GM12878 (cell line): ENCODE results near the gene RPL3. TPM values are rescaled to one million over a fixed set of nuclear protein-coding genes. Genes with fewer than 3 reads are reported as not detected.

Experiments
- ATAC-seq: fragments of 200-7000 bp; cut with Tn5 transposase; 3 replicates; pipeline ENCODE4 v1.9.1; 2020; ENCODE audit warnings: mild to moderate bottlenecking, moderate library complexity
- BruUV-seq: library from RNA; stranded (reverse); fragments of 400-500 nt; replicated peaks from 2 replicates; lab custom pipeline; 2021; lab: Mats Ljungman, UMichigan
- CTCF ChIA-PET: fragments of 300-600 bp; sonication (Branson Sonifier 250); formaldehyde crosslinking; extraction: SDS; loops from one replicate; lab custom pipeline; 2021; ENCODE audit warnings: inconsistent platforms; lab: Yijun Ruan, JAX
- POLR2A ChIA-PET: fragments of 350-600 bp; formaldehyde crosslinking; extraction: SDS; loops from one replicate; lab custom pipeline; 2021; ENCODE audit warnings: inconsistent platforms; lab: Charles Lee
- RAD21 ChIA-PET: fragments of 300-600 bp; sonication (Branson Sonifier 250); formaldehyde crosslinking; loops from one replicate; lab custom pipeline; 2023; ENCODE audit warnings: antibody characterized with exemption; ENCODE audit not compliant: unreplicated experiment; lab: Charles Lee
- SMC1A ChIA-PET: fragments of 300-600 bp; sonication (Branson Sonifier 250); formaldehyde crosslinking; loops from one replicate; lab custom pipeline; 2023; ENCODE audit not compliant: unreplicated experiment, uncharacterized antibody; lab: Charles Lee
- DNase-seq: peaks from one replicate; pipeline ENCODE4 v3.0.0-alpha.2; 2011; ENCODE audit warnings: low read depth, low spot score
- FAIRE-seq: peaks from 3 replicates; lab custom pipeline; 2011; peaks lifted over from hg19 to GRCh38; lab: Jason Lieb, UNC
- H2AFZ ChIP-seq: 2 replicates; pipeline ENCODE4 v1.6.0; 2011; ENCODE audit warnings: low read depth, low read length, control low read depth; ENCODE audit not compliant: control insufficient read depth
- H3K27ac ChIP-seq: 2 replicates; pipeline ENCODE4 v1.5.1; 2011; ENCODE audit warnings: control low read depth; ENCODE audit not compliant: control insufficient read depth, insufficient read depth
- H3K27me3 ChIP-seq, 2 experiments: replicated peaks in 1 of 2; 2 replicates each; pipeline versions ENCODE4 v1.6.0 to v1.6.1; 2011; ENCODE audit warnings: low read length in 1 of 2; ENCODE audit not compliant: control insufficient read depth in 2 of 2, insufficient read depth in 2 of 2
- H3K36me3 ChIP-seq, 2 experiments: 2 replicates each; pipeline ENCODE4 v1.5.1; 2011; ENCODE audit warnings: low read length in 1 of 2; ENCODE audit not compliant: control insufficient read depth in 2 of 2, insufficient read depth in 2 of 2
- H3K4me1 ChIP-seq: 2 replicates; pipeline ENCODE4 v1.6.1; 2011; ENCODE audit warnings: mild to moderate bottlenecking, low read length, moderate library complexity, mixed read lengths; ENCODE audit not compliant: control insufficient read depth, insufficient read depth
- H3K4me2 ChIP-seq: 2 replicates; pipeline ENCODE4 v1.6.0; 2011; ENCODE audit warnings: control low read depth; ENCODE audit not compliant: control insufficient read depth, insufficient read depth
- H3K4me3 ChIP-seq: fragments of 200-600 bp; sonication (generic); 2 replicates; pipeline ENCODE4 v1.5.1; 2016
- H3K79me2 ChIP-seq: 2 replicates; pipeline ENCODE4 v1.6.0; 2011; ENCODE audit warnings: low read length; ENCODE audit not compliant: control insufficient read depth, insufficient read depth
- H3K9ac ChIP-seq: 2 replicates; pipeline ENCODE4 v1.8.0; 2011; ENCODE audit warnings: low read length, control low read depth, mixed read lengths; ENCODE audit not compliant: control insufficient read depth, insufficient read depth
- H3K9me3 ChIP-seq: replicated peaks from 3 replicates; pipeline ENCODE4 v1.5.1; 2011; ENCODE audit warnings: mild to moderate bottlenecking, low read length; ENCODE audit not compliant: control insufficient read depth, insufficient read depth
- H4K20me1 ChIP-seq: 2 replicates; pipeline ENCODE4 v1.6.0; 2011; ENCODE audit not compliant: control insufficient read depth, insufficient read depth
- ASH2L ChIP-seq: fragments of 300-600, 200-600 bp; sonication (generic); IDR thresholded peaks from 2 replicates; pipeline ENCODE4 v1.6.1; 2017; ENCODE audit warnings: low read depth, mild to moderate bottlenecking, borderline replicate concordance
- ZNF622 ChIP-seq: fragments of 450-650 bp; IDR thresholded peaks from 2 replicates; pipeline ENCODE4 v1.6.1; 2017; ENCODE audit warnings: mild to moderate bottlenecking, inconsistent platforms
- WGBS: methylation state at CpG from one replicate; pipeline ENCODE4 v1.1.6; 2016; ENCODE audit warnings: low lambda C conversion rate; ENCODE audit not compliant: insufficient replicate concordance, insufficient coverage; ENCODE audit errors: missing lambda C conversion rate; 5-methylcytosine and 5-hydroxymethylcytosine counted together
- in situ Hi-C: fragments of 300-500 bp; cut with MboI; formaldehyde crosslinking; loops from 9 replicates; pipeline ENCODE4 v1.14.3; 2018; ENCODE audit warnings: mixed read lengths
- intact Hi-C: fragments of 100-400 bp; cut with micrococcal nuclease; formaldehyde crosslinking; loops from one replicate; pipeline ENCODE4 v1.14.2; 2022; ENCODE audit not compliant: unreplicated experiment
- polyA plus RNA-seq, 11 experiments: library from polyadenylated mRNA; depleted of rRNA in 4 of 11; unstranded in 6 of 11; stranded (reverse) in 5 of 11; fragments of >200 nt; fragmentation: Nextera tagmentation in 4 of 11; fragmentation: Illumina TruSeq in 1 of 11; extraction: Ambion mirVana in 4 of 11; extraction: Trizol in 1 of 11; gene quantifications; 1 replicate in 1 of 11; 2 replicates in 10 of 11; pipeline versions ENCODE4 v1.2.1 to v1.2.3, GENCODE V29; 2011 to 2016; ENCODE audit warnings: inconsistent platforms in 2 of 11, missing spikeins in 2 of 11, low read depth in 1 of 11
- total RNA-seq, 4 experiments: library from RNA; depleted of rRNA in 3 of 4; stranded (reverse); fragments of >200 nt in 3 of 4; fragmentation: Illumina TruSeq in 1 of 4; extraction: Trizol in 1 of 4; gene quantifications; 2 replicates each; pipeline versions ENCODE4 v1.2.1 to v1.2.3, GENCODE V29; 2013 to 2021
- TF ChIP-seq, protein P1 (sequence below): IDR thresholded peaks from 2 replicates; pipeline ENCODE4 v1.6.1; 2011; ENCODE audit warnings: low read depth, low read length, improper control_type of control experiment, borderline replicate concordance
- TF ChIP-seq, protein P2 (sequence below): fragments of 450-650 bp; formaldehyde crosslinking; IDR thresholded peaks from 2 replicates; pipeline ENCODE4 v1.4.0; 2020; ENCODE audit warnings: mild to moderate bottlenecking, moderate library complexity
- TF ChIP-seq, protein P3 (sequence below): fragments of 450-650 bp; IDR thresholded peaks from 2 replicates; pipeline ENCODE4 v1.6.1; 2017; ENCODE audit warnings: mild to moderate bottlenecking, moderate library complexity
- TF ChIP-seq, protein P4 (sequence below): fragments of 450-650 bp; IDR thresholded peaks from 2 replicates; pipeline ENCODE4 v1.6.1; 2018; ENCODE audit warnings: mild to moderate bottlenecking, low read depth, moderate library complexity; ENCODE audit not compliant: partially characterized antibody

The RPL3 gene
- total and polyA plus RNA-seq, 10 of the 15 experiments (the other 5 are each of a cell fraction or from before 2014, with no cell fraction given): 1,534 to 6,791 (median 3,992) TPM

DNA sequence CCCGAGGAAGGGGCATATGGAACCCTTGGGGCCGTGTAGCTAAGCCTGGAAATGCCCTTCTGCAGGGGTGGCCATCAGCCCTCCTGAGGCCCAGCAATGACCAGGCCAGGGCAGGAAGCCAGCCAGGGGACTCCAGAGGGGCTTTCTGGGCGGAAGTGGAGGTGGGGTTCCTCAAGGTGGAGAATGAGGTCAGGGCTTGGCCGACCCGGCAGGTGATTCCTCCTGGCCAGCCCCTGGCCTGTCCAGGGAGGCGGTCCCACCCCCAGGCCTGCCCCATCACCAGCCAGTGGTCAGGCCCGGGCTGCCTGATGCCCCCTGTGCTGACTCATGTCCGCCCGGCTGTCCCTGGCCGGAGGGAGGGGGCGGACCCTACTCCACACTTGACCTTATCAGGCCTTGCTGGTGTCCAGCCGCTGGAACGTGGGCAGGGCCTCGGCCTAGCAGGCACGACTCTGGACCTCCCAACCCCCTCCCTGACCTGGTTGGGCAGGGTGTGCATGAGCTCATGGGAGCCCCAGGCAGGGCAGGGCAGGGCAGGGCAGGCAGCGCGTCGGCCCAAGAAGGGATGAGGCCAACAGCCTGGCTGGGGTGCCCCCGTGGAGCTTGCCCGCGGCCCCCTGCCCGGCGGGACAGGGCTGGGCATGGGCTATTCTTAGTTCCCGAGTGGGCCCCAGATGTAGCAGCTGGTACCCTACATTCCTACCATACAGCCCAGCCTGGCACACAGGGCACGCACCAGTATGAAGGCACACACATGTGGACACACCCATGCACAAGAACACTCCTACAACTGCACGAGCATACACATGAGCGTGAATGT, 35.9 kb downstream of the RPL3 start (continued):
- TF ChIP-seq, protein P1, sequence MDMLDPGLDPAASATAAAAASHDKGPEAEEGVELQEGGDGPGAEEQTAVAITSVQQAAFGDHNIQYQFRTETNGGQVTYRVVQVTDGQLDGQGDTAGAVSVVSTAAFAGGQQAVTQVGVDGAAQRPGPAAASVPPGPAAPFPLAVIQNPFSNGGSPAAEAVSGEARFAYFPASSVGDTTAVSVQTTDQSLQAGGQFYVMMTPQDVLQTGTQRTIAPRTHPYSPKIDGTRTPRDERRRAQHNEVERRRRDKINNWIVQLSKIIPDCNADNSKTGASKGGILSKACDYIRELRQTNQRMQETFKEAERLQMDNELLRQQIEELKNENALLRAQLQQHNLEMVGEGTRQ: no peak
- TF ChIP-seq, all 136 proteins: peak for 0

DNA sequence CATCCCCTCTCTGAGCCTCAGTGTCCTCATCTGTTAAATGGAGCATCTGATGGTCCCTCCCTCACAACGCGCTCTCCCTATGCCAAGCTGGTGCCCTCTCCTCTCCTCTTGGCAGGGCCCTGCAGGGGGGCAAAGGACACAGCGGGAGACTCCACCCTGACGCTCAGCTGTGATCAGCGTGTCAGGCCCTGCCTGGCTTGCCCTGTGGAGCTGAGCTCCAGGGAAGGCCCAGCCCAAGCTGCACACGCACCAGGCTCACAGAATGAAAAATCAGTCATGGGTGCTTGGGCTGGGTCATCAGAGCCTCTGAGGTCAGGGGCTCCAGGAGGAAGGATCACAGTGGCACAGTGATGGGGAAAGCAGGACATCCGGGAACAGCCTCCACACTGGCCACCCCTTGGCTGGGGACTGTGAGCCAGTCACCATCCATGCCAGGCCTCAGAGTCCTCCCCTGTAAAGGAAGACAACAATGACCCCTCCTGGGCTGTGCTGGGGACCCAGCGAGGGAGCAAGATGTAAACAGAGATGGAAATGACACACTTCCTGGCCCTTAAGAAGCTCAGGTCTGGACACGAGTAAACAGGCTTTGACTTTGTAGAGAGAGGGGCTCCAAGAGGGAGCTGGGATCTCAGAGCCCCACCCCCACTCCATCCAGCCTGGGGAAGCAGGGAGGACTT, 36.6 kb downstream of the RPL3 start:
- H3K79me2 ChIP-seq: no peaks in the 10 kb centered on the region
- H3K27ac ChIP-seq: no peak overlapping the region
- no peaks in the 10 kb centered on the region for H4K20me1 ChIP-seq
- FAIRE-seq (no peak), ATAC-seq (peak; percentile 40), DNase-seq (no peak)
- ChIA-PET SMC1A (no interaction called here), CTCF (interaction anchor here (1.1 to 1.4 kb wide), 2 partner anchors 21 to 36 kb away, joined by 3 read pairs; partner anchors contain the start of gene RPL3), RAD21 (interaction anchor here (1.5 kb wide), 1 partner anchor 113 kb away, joined by 5 read pairs; no protein-coding TSS in a partner anchor), POLR2A (no interaction called here)
- H3K9ac ChIP-seq: no peak overlapping the region
- H3K4me3 ChIP-seq: no peak overlapping the region
- H3K4me2 ChIP-seq: no peak overlapping the region
- BruUV-seq: no TSS peak
- H3K4me1 ChIP-seq: peaks cover 15% of the 10 kb centered on the region
- H3K27me3 ChIP-seq: no peaks in the 10 kb centered on the region; a peak in 1 of 4 replicates
- H2AFZ ChIP-seq: no peak overlapping the region
- WGBS: 63% methylated on average over 9 of the region's 9 CpGs
- intact Hi-C loops: no loop called here
- in situ Hi-C loops: no loop called here
- H3K36me3 ChIP-seq: no peaks in the 10 kb centered on the region
- H3K9me3 ChIP-seq: no peaks in the 10 kb centered on the region; the same call in 2 of the 3 replicates
- TF ChIP-seq, protein P2, sequence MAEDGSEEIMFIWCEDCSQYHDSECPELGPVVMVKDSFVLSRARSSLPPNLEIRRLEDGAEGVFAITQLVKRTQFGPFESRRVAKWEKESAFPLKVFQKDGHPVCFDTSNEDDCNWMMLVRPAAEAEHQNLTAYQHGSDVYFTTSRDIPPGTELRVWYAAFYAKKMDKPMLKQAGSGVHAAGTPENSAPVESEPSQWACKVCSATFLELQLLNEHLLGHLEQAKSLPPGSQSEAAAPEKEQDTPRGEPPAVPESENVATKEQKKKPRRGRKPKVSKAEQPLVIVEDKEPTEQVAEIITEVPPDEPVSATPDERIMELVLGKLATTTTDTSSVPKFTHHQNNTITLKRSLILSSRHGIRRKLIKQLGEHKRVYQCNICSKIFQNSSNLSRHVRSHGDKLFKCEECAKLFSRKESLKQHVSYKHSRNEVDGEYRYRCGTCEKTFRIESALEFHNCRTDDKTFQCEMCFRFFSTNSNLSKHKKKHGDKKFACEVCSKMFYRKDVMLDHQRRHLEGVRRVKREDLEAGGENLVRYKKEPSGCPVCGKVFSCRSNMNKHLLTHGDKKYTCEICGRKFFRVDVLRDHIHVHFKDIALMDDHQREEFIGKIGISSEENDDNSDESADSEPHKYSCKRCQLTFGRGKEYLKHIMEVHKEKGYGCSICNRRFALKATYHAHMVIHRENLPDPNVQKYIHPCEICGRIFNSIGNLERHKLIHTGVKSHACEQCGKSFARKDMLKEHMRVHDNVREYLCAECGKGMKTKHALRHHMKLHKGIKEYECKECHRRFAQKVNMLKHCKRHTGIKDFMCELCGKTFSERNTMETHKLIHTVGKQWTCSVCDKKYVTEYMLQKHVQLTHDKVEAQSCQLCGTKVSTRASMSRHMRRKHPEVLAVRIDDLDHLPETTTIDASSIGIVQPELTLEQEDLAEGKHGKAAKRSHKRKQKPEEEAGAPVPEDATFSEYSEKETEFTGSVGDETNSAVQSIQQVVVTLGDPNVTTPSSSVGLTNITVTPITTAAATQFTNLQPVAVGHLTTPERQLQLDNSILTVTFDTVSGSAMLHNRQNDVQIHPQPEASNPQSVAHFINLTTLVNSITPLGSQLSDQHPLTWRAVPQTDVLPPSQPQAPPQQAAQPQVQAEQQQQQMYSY: no peak
- TF ChIP-seq ZNF622 (no peak), ASH2L (no peak)
- TF ChIP-seq, protein P3, sequence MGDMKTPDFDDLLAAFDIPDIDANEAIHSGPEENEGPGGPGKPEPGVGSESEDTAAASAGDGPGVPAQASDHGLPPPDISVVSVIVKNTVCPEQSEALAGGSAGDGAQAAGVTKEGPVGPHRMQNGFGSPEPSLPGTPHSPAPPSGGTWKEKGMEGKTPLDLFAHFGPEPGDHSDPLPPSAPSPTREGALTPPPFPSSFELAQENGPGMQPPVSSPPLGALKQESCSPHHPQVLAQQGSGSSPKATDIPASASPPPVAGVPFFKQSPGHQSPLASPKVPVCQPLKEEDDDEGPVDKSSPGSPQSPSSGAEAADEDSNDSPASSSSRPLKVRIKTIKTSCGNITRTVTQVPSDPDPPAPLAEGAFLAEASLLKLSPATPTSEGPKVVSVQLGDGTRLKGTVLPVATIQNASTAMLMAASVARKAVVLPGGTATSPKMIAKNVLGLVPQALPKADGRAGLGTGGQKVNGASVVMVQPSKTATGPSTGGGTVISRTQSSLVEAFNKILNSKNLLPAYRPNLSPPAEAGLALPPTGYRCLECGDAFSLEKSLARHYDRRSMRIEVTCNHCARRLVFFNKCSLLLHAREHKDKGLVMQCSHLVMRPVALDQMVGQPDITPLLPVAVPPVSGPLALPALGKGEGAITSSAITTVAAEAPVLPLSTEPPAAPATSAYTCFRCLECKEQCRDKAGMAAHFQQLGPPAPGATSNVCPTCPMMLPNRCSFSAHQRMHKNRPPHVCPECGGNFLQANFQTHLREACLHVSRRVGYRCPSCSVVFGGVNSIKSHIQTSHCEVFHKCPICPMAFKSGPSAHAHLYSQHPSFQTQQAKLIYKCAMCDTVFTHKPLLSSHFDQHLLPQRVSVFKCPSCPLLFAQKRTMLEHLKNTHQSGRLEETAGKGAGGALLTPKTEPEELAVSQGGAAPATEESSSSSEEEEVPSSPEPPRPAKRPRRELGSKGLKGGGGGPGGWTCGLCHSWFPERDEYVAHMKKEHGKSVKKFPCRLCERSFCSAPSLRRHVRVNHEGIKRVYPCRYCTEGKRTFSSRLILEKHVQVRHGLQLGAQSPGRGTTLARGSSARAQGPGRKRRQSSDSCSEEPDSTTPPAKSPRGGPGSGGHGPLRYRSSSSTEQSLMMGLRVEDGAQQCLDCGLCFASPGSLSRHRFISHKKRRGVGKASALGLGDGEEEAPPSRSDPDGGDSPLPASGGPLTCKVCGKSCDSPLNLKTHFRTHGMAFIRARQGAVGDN: no peak
- TF ChIP-seq, protein P4, sequence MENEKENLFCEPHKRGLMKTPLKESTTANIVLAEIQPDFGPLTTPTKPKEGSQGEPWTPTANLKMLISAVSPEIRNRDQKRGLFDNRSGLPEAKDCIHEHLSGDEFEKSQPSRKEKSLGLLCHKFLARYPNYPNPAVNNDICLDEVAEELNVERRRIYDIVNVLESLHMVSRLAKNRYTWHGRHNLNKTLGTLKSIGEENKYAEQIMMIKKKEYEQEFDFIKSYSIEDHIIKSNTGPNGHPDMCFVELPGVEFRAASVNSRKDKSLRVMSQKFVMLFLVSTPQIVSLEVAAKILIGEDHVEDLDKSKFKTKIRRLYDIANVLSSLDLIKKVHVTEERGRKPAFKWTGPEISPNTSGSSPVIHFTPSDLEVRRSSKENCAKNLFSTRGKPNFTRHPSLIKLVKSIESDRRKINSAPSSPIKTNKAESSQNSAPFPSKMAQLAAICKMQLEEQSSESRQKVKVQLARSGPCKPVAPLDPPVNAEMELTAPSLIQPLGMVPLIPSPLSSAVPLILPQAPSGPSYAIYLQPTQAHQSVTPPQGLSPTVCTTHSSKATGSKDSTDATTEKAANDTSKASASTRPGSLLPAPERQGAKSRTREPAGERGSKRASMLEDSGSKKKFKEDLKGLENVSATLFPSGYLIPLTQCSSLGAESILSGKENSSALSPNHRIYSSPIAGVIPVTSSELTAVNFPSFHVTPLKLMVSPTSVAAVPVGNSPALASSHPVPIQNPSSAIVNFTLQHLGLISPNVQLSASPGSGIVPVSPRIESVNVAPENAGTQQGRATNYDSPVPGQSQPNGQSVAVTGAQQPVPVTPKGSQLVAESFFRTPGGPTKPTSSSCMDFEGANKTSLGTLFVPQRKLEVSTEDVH: no peak
